SH-SY5Y (cell line): ENCODE results near the gene PMM1.

ENCODE experiments used
- GATA2 ChIP-seq: IDR thresholded peaks from 2 replicates; pipeline ENCODE4 v1.6.1; 2011; ENCODE audit warnings: mild to moderate bottlenecking, low read depth, low read length
- GATA3 ChIP-seq: IDR thresholded peaks from 2 replicates; pipeline ENCODE4 v1.6.1; 2011; ENCODE audit warnings: low read depth, mild to moderate bottlenecking, low read length, moderate library complexity

GRCh38 chr22:41603873-41604332, 14.3 kb upstream of the PMM1 start:
- TF ChIP-seq GATA2: no peak
- no peak for TF ChIP-seq GATA3
